GM18951 (cell line): Measurements from ENCODE around the gene ERCC6L2.

Source experiments
- POLR2A ChIP-seq: IDR thresholded peaks from 4 replicates; pipeline ENCODE4 v1.6.1; 2011; ENCODE audit warnings: mild to moderate bottlenecking; ENCODE audit not compliant: insufficient read length, insufficient read depth; ENCODE audit errors: extremely low read depth
- in situ Hi-C: fragments of 300-500 bp; cut with MboI; formaldehyde crosslinking; loops from one replicate; pipeline ENCODE4 v1.12.0; 2022; ENCODE audit warnings: low sequenced_read_pairs, mixed read lengths, inconsistent platforms; ENCODE audit not compliant: unreplicated experiment

Gene ERCC6L2

DNA sequence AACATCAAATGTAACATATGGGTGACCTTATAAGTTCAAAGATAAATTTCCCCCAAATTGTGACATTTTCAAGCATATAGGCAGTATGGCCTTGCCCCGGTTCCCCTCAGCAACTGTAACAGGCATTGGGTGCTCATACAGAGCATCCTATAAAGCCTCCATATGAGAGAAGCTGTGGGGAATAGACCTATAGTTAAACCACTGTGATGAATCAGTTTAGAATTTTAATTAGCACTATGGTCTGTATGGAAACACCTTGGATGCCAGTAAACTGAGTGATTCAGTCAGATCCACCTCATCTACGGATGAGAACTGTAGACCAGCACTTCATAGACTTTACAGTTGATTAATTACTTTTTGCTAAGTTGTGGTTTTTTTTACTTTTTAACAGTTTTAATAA is 79.4 kb downstream of the ERCC6L2 start:
- no peak for TF ChIP-seq POLR2A
- in situ Hi-C loops, result no loop called here

DNA sequence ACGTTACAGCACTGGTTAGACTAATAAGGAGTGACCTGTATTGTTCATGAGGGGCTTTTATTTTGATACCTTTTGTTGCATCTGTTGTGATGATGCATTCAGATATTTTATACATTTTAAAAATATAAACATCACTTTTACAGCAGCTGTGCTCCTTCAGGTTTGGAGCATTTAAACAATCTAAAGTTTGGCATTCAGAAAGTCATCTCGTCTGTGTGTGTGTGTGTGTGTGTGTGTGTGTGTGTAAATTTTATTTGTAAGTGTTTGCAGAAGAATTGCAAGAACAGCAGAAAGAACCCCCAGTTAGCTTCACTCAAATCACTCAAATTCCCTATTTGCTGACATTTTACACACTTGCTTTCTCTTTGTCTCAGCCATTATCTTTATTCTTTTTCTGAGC is 87.4 kb downstream of the ERCC6L2 start:
- in situ Hi-C loops, result no loop called here
- TF ChIP-seq POLR2A, result no peak

DNA sequence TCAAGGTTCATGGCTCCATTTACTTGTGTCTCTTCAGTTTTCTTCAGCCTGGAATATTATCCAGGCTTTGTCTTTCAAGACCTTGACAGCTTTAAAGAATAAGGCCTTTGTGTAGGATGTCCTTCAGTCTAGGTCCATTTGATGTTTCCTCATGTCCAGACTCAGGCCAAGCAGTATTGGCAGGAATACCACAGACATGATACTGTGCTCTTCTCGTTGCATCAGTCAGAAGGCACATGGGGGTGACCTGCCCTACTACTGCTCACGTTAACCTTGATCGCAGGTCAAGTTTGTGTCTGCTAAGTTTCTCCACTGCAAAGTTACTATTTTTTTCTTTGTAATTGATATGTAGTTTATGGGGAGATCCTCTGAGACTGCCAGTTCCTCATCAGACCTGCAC is 88.2 kb downstream of the ERCC6L2 start:
- in situ Hi-C loops, result no loop called here
- no peak for TF ChIP-seq POLR2A

DNA sequence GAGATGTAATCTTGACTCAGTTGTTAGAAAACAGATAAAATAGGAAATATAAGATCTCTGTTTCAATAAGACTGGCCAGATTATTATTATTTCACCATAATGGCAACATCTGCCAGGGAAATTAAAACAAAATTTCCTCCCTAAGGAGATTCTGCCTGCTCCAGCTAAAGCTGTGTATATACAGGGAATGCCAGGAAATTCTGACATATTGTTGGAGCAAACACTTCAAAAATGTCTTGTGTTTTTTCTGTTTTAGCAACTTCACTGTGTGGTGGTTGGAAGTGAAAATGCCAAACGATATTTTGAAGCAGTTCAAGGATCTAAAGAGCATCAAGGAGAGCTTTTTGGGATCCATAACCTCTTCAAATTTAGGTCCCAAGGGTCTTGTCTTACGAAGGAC is 90.8 kb downstream of the ERCC6L2 start:
- in situ Hi-C loops, result no loop called here

DNA sequence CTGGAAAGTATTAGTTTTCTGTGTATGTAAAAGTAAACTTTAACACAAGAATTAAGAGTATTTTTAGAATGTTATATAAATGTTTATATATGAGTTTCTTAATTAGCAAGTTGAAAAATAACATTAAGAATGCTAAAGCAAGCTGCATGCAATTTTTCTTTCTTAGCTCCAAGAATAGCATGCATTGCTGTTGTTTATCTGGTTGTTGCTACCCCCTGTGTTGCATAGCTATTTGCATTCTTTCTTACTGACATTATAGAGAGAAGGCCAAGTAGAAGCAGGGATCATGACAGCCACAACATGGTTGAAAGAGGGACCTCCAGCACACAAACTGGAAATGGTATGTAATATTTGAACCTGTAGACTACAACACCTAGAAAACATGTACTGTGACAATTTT is 94.8 kb downstream of the ERCC6L2 start:
- in situ Hi-C loops, result no loop called here
- TF ChIP-seq POLR2A, result no peak

More for the DNA sequence above, 90.8 kb downstream of the ERCC6L2 start:
- TF ChIP-seq POLR2A, result no peak

DNA sequence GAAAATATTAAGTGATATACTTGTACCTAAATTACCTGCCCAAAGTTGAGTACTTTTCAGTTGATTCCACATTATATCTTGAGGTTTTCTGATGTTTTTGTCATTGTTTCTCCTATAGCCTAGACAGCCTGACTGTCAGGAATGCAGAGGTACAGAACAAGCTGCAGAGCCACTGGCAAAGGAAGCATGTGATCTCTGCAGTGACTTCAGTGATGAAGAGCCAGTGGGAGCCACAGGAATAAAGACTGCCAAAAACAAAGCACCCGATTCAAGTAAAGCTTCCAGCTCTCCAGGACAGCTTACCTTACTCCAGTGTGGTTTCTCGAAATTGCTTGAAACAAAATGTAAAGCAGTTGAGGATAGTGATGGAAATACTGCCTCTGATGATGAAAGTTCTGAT is 96.3 kb downstream of the ERCC6L2 start:
- no peak for TF ChIP-seq POLR2A
- in situ Hi-C loops, result no loop called here

DNA sequence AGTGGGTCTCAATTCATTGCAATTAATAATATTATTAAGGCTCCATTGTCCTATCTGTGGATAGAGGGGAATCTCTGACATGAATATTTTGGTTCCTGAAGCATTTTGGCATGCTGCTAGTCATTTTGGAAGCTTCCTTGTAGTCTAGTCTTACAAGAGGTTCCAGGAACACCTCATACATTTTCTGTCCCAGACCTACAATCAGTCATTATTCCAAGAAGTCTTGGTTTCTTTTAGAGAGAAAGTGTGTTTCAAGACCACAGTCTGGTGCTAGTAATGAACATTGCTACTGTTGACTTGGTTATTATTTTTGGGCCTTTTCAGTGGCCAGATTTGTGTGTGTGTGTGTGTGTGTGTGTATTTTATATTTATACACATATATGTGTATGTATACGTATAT is 98.9 kb downstream of the ERCC6L2 start:
- in situ Hi-C loops, result no loop called here
- TF ChIP-seq POLR2A, result no peak

DNA sequence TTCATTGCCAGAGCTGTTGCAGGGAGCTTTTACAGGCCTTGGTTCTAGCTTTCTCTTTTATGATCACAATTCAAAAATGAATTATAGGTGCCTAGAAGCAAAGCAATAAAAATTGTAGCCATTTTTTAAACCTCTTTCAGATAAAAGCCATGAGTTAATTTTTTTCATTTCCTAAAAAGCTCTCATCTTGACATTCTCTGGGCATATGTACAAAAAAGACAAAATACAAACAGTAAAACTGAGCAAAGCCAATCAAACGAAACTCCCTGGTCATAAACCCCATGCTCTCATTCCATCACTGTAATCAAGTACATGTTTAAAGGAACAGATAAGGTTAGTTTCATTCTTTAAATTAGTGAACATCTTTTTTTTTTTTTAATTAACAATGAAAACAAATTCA is 101.9 kb downstream of the ERCC6L2 start:
- in situ Hi-C loops, result no loop called here
- no peak for TF ChIP-seq POLR2A

DNA sequence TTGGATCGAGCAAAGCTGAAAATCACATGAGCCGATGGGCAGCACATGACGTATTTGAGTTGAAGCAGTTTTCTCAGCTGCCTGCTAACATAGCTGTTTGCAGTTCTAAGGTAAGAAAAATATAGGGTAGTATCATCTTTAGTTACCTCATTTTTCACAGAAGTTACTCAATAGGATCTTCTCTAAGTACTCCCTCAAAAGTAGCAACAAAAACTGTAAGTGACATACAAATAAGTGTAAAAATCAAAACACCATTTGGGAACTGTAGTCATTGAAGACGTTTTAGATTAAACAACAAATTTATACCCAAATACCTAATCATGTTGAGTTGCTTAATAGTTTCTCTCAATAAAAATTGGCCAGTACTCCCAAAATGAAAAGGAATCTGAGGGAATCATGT is 102.6 kb downstream of the ERCC6L2 start:
- in situ Hi-C loops, result no loop called here
- no peak for TF ChIP-seq POLR2A

DNA sequence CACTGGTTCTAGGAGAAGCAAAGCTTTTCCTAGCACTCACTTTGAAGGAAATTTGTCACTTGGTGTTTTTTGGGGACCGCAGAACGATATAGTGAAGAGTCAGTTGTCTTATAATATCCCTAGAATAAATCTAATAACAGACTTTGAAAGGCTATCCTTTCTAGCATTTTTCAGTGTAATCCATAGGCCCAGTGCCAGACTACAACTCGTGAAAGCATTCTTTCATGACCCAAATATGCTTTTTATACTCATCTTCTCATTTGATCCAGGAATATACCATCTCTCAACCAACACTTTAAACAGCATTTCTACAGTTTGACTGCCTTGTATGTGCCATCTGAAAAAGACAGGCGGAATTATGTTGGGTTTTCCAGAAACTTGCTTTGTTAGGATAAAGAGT is 104.0 kb downstream of the ERCC6L2 start:
- in situ Hi-C loops, result no loop called here
- no peak for TF ChIP-seq POLR2A

DNA sequence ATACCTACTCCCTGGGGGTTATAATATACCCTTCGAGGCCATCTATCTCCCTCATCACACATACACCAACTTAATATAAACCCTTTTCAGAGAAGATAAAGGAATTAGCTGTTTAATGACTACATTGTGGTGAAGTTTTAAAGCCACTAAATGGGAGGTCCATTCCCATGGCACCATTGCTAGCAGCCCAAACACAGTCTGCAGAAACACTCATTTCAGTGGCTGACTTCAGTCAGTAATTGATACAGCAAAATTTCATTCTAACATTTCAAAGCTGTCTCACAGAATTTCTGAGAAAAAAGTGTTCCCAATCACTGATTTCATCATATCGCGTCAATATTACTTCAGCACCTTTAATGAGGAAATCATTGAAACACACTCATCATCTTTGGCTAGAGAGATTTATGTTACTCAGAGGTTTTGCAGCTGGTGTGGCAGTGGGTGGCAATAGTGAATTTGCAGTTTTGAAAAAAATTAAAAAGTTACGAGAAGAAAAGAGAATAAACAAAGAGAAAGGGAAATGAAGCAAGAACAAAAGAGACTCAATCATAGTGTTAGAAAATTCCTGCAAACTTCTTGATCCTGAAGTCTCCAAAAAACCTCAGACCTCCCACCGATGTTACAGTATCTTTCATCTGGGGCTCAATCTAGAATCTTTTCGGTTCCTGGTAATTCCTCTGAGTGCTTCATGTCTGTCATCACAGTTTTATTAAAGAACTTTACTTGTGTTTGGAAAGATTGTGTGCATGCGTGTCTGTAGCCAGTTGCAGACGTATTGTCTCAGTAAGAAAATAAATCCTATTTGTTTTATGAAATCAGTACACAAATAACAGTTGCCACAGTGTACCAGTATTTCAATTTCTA is 105.0 kb downstream of the ERCC6L2 start:
- in situ Hi-C loops, result no loop called here
- TF ChIP-seq POLR2A, result no peak

DNA sequence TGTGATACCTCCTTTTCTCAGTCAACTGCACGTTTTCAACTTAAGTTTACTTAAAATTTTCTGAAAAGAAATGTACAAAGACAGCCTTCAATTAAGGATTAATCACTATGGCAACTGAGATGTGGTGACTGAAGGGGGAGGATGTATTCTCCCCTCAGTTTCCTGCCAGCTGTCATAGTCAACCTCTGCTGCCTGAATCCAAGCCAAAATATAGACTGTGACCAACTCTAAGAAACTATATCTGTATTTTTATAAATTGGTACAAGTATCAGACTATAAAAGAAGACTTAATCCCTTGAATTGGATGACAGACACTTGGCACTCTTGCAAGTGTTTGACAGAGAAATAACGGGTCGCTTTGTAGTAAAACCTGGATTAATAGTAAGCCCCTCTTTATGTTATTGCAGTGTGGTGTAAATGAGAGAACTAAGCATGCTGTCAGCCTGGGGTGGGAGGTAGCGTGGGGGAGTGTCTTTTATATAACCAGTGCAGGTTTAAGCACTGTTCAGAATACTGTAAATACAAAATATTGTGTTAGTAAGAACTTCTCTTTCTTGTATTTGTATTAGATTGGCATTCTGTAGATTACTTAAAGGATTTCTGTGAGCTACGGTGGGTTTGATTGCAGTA is 106.4 kb downstream of the ERCC6L2 start:
- in situ Hi-C loops, result no loop called here

DNA sequence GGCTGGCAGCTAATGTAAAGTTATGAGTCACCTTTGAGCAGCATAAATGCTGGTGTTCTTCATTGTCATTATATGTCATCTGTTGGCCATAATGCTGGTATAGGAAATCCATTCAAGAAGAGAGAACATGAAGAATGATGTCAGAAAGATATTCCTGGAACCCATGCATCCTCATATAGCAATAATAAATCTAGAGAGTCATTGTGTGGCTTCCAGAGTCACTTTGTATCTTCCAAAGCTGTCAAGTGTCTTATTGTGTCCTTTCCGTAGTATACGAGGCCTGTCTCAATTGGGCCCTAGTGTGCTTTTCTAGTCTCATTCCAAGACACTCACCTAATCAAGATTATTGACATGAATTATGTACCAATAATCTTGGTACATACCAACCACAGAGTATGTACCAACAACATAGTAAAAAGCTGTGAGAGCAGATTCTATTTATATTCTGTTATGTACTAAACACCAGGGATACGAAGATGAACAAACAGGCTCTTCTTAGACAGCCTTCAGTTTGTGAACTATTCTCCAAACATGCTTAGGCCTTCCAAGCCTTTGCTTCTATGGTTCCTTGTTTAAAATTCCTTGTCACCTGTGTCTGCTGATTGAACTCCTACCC is 110.1 kb downstream of the ERCC6L2 start:
- in situ Hi-C loops, result no loop called here
- TF ChIP-seq POLR2A, result no peak

More for the DNA sequence above, 106.4 kb downstream of the ERCC6L2 start:
- no peak for TF ChIP-seq POLR2A

DNA sequence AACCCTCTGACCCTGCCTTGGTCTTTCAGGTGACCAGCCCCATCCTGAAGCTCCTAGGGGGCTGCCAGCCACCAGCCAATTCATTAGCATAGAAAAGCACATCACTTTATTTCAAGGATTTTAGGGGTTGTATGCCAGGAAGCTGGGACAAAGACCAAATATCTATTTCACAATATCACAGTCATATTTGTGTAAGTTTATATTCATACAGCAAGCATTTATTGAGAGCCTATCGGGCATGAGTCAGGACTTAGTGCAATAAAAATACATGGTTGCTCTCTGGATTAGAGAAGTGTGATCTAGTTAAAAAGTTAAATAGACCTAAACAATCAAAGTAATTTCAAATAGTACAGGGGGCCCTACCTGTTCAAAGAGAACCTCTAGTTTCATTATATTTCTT is 113.8 kb downstream of the ERCC6L2 start:
- no peak for TF ChIP-seq POLR2A
- in situ Hi-C loops, result no loop called here
